Colonic mucosa (tissue), 4 donors: Measurements from ENCODE around the gene DYSF. TPM values are rescaled to one million over a fixed set of nuclear protein-coding genes. Genes with fewer than 3 reads are reported as not detected.
A peak's percentile ranks its signal among the peaks of the same experiment; 100 is the strongest.

ENCODE experiments used
- DNase-seq: peaks from one replicate; pipeline ENCODE4 v3.0.0-alpha.2; 2020
- H3K27ac ChIP-seq: fragments of 200-600 bp; one replicate; pipeline ENCODE4 v1.8.0; 2021
- H3K27me3 ChIP-seq: fragments of 200-600 bp; one replicate; pipeline ENCODE4 v1.8.0; 2021
- H3K36me3 ChIP-seq: fragments of 200-600 bp; one replicate; pipeline ENCODE4 v1.8.0; 2021
- H3K4me1 ChIP-seq: fragments of 200-600 bp; one replicate; pipeline ENCODE4 v1.8.0; 2021; ENCODE audit warnings: mild to moderate bottlenecking
- H3K4me3 ChIP-seq: fragments of 200-600 bp; one replicate; pipeline ENCODE4 v1.8.0; 2021
- H3K9ac ChIP-seq, 2 donors: one replicate each; pipeline ENCODE4 v1.7.0; 2013; ENCODE audit warnings: control low read depth in 2 of 2, low read depth in 2 of 2, low read length in 2 of 2
- H3K9me3 ChIP-seq: fragments of 200-600 bp; one replicate; pipeline ENCODE4 v1.8.0; 2021
- intact Hi-C: fragments of 100-400 bp; cut with DNase I; formaldehyde crosslinking; loops from one replicate; pipeline ENCODE4 v1.14.1; 2022
- total RNA-seq, 2 donors: library from RNA; stranded (reverse); fragmentation: NEBNext Ultra II Directional in 1 of 2; extraction: Animal tissue kit (Norgen Biotek cat#: 25700) in 1 of 2; gene quantifications; one replicate each; pipeline ENCODE4 v1.2.1, GENCODE V29; 2021
- TF ChIP-seq, protein P1 (sequence below): fragments of 200-600 bp; IDR thresholded peaks from one replicate; pipeline ENCODE4 v1.8.0; 2022; ENCODE audit warnings: antibody characterized with exemption, mild to moderate bottlenecking
- donor health status: healthy.
- donor health status: DM: no; HTN: no; CAD: no.
- donor health status: DM: no; HTN: no; CAD: no.

DYSF gene
- total RNA-seq, 2 donors from 2014 or later = 2.4 to 7.5 TPM

DNA sequence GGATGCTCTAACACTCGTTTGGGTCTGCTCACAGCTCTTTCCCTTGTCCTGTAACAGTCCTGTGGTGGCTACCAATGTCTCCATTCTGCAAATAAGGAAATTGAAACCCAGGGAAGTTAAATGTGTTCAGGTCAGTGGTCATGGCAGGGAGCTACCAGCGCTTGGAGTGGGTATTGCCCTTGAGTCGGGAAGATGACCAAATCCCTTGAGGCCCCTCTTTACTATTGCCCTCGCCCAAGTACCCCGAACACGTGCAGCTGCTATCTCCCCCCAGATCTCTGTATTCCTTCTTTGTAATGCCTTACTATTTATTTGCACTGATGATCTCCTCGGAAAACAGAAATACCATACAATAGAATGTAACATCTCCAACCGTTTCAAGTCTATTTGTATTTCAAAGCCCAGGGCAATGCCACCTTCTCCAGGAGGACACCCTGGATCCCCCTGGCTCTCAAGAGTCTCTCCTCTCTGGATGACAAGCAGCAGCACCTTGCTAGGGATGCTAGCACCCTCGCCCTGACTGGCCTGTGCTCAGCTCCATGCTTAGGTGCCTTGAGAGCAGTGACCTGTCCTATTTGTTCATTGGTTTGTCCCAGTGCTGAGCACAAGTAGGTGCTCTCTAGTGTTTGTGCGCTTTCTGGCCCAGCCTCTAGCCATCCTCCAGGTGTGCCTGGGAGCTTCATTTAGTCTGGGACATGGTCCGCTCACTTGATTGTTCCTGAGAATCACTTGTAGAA, 15.1 kb downstream of the DYSF start:
- Histone ChIP-seq H3K9me3 (no peaks in the 10 kb centered on the region), H3K4me3 (no peak overlapping the region), H3K36me3 (no peaks in the 10 kb centered on the region), H3K27ac (no peak overlapping the region), H3K27me3 (peaks cover 34% of the 10 kb centered on the region), H3K4me1 (peaks cover 3% of the 10 kb centered on the region), H3K9ac (no peak overlapping the region)
- intact Hi-C loops = no loop called here
- no peak for DNase-seq
- TF ChIP-seq, protein P1, sequence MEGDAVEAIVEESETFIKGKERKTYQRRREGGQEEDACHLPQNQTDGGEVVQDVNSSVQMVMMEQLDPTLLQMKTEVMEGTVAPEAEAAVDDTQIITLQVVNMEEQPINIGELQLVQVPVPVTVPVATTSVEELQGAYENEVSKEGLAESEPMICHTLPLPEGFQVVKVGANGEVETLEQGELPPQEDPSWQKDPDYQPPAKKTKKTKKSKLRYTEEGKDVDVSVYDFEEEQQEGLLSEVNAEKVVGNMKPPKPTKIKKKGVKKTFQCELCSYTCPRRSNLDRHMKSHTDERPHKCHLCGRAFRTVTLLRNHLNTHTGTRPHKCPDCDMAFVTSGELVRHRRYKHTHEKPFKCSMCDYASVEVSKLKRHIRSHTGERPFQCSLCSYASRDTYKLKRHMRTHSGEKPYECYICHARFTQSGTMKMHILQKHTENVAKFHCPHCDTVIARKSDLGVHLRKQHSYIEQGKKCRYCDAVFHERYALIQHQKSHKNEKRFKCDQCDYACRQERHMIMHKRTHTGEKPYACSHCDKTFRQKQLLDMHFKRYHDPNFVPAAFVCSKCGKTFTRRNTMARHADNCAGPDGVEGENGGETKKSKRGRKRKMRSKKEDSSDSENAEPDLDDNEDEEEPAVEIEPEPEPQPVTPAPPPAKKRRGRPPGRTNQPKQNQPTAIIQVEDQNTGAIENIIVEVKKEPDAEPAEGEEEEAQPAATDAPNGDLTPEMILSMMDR = no peak

DNA sequence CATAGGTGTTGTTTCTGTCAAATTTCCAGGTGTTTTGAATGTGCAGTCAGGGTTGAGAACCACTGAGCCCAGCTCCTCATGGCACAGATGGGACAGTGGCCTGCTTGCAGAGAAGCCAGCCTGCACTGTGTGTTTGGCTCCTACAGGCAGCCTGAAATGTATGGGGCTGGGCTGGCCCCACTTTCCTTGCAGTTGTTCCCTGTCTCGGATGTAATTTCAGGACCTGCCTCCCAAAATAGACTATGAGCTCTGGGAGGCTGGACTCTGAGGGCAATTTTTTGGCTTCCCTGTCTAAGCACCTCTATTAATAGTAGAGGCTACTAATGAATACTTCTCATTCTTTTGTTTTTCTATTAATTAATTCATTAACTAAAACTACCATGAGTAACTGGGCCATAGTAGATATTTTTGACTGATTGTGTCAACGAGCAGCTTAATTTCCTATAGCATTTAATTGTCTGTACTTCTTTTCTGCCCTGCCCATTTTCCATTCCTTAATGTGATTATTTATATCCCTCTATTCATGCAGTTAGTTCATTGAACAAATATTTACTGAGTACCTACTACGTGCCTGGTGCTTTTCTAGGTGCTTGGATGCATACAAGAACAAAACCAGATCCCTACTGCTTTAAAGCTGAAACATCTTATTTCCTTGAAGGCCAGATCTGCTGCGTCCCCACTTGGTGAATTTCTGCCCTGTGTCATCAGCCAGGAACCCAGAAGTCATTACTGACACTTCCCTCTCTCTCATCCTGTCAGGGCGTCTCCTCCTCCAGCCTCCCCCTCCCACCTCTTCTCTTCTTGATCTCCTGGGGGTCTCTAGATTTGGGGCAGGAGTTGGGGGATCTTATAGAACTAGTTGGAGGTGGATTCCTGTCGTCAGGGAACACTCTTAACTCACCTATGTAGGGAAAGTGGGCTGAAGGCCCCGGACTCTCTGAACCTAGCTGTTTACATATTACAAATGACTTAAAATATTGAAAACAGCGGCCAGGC, 16.3 kb downstream of the DYSF start:
- Histone ChIP-seq H3K27me3 (peaks cover 34% of the 10 kb centered on the region), H3K27ac (no peak overlapping the region)

DNA sequence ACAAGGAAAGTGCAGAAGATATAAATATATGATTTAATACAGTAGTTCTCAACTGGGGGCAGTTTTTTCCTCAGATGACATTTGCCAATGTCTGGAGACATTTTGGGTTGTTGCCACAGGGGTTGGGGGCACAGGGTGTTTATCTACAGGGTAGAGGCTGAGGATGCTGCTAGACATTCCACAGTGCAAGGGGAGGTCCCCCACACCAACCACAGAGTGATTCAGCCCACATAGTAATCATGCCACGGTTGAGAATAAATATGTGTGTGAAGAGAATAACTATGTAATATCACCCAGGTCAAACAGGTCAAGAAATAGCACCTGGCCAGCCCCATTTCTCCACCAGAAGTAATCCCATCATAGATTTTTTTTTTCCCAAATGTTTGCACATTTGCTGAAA, 17.9 kb downstream of the DYSF start:
- TF ChIP-seq, protein P1 = no peak
- H3K27ac ChIP-seq = no peak overlapping the region
- H3K4me1 ChIP-seq = peaks cover under 1% of the 10 kb centered on the region
- H3K9me3 ChIP-seq = no peaks in the 10 kb centered on the region
- H3K27me3 ChIP-seq = peaks cover 21% of the 10 kb centered on the region
- no peak overlapping the region for H3K9ac ChIP-seq
- DNase-seq = no peak
- no peaks in the 10 kb centered on the region for H3K36me3 ChIP-seq
- intact Hi-C loops = no loop called here
- H3K4me3 ChIP-seq = no peak overlapping the region

More for the DNA sequence above, 16.3 kb downstream of the DYSF start:
- peaks cover 3% of the 10 kb centered on the region for H3K4me1 ChIP-seq
- no peak overlapping the region for H3K4me3 ChIP-seq
- TF ChIP-seq, protein P1 = no peak
- intact Hi-C loops = no loop called here
- no peak for DNase-seq
- H3K9me3 ChIP-seq = no peaks in the 10 kb centered on the region
- no peak overlapping the region for H3K9ac ChIP-seq
- no peaks in the 10 kb centered on the region for H3K36me3 ChIP-seq

DNA sequence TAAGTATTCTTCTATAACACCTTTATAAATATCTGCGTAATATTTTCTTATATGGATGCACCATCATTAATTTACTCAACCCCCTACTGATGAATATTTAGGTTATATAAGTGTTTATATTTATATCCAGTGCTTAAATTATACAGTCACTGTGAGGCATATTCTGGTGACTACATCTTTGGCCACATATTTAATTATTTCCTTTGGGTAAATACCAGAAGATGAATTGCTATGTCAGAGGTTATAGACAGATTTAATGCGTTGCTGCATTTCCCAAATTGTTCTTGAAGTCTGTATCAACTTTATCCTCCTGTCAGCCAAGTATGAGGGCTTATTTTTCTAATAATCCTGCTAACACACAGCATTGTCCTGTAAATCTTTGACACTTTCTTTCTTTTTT, 18.7 kb downstream of the DYSF start:
- H3K9me3 ChIP-seq = no peaks in the 10 kb centered on the region
- H3K27ac ChIP-seq = no peak overlapping the region
- no peak overlapping the region for H3K4me3 ChIP-seq
- no peaks in the 10 kb centered on the region for H3K4me1 ChIP-seq
- intact Hi-C loops = no loop called here
- TF ChIP-seq, protein P1 = no peak
- no peak overlapping the region for H3K9ac ChIP-seq
- H3K27me3 ChIP-seq = peaks cover 14% of the 10 kb centered on the region
- H3K36me3 ChIP-seq = no peaks in the 10 kb centered on the region
- no peak for DNase-seq

DNA sequence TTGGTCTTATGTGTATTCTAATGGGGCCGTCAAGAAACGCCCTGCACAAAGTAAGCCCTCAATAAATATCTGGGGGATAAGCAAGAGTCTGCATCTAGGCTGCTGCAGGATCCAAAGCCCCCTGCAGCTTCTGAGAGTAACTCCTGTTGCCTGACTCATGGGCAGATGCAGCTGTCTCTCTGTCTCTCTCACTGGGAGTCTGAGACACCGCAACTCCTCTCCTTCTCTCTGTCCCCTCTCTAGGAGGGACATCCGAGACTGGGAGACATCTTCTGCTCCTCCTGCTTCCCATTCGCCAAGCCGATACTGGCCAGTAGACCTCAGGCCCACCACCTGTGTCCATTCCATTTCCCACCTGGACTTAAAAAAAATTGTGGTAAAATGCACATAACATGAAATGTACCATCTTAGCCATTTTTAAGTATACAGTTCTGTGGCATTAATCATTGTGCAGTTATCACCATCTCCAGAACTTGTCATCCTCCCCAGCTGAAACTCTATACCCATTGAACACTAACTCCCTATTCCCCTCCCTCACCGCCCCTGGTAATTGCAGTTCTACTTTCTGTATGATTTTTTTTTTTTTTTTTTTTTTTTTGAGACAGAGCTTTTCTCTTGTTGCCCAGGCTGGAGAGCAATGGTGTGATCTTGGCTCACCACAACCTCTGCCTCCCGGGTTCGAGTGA, 20.1 kb downstream of the DYSF start:
- H3K4me3 ChIP-seq = no peak overlapping the region
- no peaks in the 10 kb centered on the region for H3K9me3 ChIP-seq
- no peaks in the 10 kb centered on the region for H3K4me1 ChIP-seq
- DNase-seq = no peak
- H3K9ac ChIP-seq = no peak overlapping the region
- H3K27me3 ChIP-seq = peaks cover 2% of the 10 kb centered on the region
- H3K27ac ChIP-seq = peak overlapping the region; percentile 27
- intact Hi-C loops = no loop called here
- no peaks in the 10 kb centered on the region for H3K36me3 ChIP-seq
- TF ChIP-seq, protein P1 = no peak
